CD4-positive, alpha-beta T cell treated with Interferon alpha-2 for 1 hour (primary cell): ENCODE data around the gene ORAI2.
"Not testable (repeated sequence)": the region's sequence is repeated elsewhere in the genome, so short reads cannot be mapped to it uniquely, and the experiment has no call there.

ENCODE experiments used
- DNase-seq, 2 donors: peaks; one replicate each; pipeline ENCODE4 v3.0.0-alpha.2; 2020 to 2022

The ORAI2 gene

GRCh38 chr7:102433219-102434038 lies at the start of gene ORAI2:
TSS of gene ORAI2 (plus strand) at chr7:102433575. CDS start at chr7:102438957, 5,382 bp downstream.
- peak; percentile 86 to 91 for DNase-seq

DNA sequence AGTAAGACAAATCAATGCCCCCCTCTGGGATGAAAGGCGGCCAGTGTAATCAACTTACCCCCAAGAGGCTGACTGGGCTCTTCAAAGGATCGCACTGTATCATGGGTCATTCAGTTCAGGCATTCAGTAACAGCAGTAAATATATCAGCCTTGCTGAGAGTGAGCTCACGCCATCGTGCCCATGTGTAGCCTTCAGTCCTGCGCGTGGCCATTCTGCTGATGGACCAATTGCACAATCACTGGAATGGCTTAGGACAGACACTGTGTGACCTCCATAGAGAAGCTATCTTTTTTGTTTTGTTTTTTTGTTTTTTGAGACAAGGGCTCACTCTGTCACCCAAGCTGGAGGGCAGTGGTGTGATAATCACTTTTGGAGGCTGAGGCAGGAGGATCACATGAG lies 46.3 kb upstream of the ORAI2 start:
- no peak for DNase-seq

- no peak for DNase-seq
Observed at GRCh38 chr7:102389810-102390209, 43.6 kb upstream of the ORAI2 start.

GRCh38 chr7:102390697-102391484 lies 42.5 kb upstream of the ORAI2 start:
- DNase-seq, result peak; percentile 66 to 73

- no peak for DNase-seq
Observed at GRCh38 chr7:102392330-102392729, 41.0 kb upstream of the ORAI2 start.

DNA sequence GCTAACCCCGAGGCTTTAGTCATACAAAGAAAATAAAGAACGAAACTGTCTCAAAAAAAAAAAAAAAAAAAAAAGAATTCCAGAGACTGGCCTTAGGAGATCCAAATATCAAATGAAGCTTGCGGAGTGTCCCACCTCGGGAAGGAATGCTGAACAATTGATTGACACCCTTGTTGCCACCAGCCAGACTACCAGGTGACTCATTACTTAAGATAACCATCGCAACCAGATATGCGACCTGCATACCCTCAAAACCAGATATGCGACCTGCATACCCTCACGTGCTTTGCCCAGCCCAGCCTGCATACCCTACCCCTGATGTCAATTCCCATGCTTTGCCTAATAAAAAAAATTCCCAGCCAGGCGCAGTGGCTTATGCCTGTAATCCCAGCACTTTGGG lies 39.9 kb upstream of the ORAI2 start:
- no peak for DNase-seq

GRCh38 chr7:102395592-102395872 lies 37.8 kb upstream of the ORAI2 start:
- no peak for DNase-seq

DNA sequence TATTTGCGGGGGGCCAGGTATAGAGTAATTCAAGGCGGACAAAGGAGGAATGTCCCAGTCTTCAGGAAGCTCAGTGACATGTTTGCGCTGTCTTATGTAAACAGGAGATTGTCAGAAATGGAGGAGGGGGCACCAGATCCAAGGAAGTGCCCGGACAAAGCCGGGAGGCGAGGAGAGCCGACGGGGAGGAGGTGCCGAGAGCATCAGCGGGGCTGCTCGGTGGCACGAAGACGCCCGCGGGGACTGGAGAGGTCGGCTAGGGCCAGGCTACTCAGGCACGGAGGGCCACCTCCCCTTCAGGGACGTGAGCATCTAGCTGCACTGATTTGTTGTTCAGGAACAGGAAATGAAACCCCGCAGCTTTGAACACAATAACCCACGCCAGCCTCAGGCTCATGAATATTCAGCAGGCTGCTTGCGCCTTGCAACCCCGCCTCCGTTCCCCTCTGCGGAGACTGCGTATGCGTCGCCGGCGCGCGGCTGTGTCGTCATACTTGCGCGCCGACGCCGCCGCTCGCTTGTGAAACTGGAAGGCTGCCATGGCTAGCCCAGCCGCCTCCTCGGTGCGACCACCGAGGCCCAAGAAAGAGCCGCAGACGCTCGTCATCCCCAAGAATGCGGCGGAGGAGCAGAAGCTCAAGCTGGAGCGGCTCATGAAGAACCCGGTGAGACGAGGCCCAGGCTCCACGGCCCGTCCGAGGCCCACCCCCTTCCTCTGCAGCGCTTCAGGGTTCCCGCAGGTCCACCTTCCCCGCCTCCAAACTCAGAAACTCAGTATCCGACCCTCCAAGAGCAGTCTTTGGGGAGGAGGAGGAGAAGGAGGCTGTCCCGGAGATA lies 37.3 kb upstream of the ORAI2 start, which contains the start of gene PRKRIP1:
PRKRIP1 (plus strand) TSS at position 491 of the 837 bp plus-strand sequence; CDS start at position 540, 49 bp downstream.
- peak; percentile 93 for DNase-seq

GRCh38 chr7:102396710-102397019 lies 36.7 kb upstream of the ORAI2 start:
- no peak for DNase-seq

- no peak for DNase-seq
Observed at GRCh38 chr7:102398543-102398942, 34.8 kb upstream of the ORAI2 start.

DNA sequence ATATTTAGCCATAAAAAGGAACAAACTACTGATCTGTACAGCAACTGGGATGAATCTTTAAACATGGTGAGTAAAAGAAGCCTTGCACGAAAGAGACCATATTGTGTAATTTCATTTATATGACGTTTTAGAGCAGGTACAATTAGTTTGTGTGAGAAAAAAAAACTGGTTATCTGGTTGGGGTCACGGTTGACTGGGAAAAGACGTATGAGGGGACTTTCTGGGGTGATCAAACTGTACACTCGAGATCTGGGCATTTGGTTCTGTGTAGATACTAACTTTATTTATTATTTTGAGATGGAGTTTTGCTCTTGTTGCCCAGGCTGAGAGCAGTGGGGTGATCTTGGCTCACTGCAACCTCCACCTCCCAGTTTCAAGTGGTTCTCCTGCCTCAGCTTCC lies 33.0 kb upstream of the ORAI2 start:
- DNase-seq, result no peak

DNA sequence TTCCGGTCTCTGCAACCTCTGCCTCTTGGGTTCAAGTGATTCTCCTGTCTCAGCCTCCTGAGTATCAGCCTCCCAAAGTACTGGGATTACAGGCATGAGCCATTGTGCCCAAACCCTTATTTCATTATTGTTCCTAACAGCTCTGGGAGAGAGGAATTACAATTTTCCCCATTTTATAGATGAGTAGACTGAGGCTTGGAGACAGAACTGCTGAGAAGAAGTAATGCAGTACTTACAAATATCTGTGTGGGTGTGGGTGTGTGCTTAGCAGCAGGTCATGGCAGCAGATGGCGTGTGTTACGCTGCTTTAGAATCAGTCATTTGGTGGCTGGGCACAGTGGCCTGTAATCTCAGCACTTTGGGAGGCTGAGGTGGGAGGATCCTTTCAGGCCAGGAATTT lies 29.8 kb upstream of the ORAI2 start:
- no peak for DNase-seq

GRCh38 chr7:102404005-102404861 lies 29.1 kb upstream of the ORAI2 start:
- DNase-seq, result peak; percentile 64 to 78

- DNase-seq, result not testable (repeated sequence)
Observed at GRCh38 chr7:102404862-102405188, 28.6 kb upstream of the ORAI2 start.

- DNase-seq, result no peak
Observed at GRCh38 chr7:102407910-102408309, 25.5 kb upstream of the ORAI2 start.

DNA sequence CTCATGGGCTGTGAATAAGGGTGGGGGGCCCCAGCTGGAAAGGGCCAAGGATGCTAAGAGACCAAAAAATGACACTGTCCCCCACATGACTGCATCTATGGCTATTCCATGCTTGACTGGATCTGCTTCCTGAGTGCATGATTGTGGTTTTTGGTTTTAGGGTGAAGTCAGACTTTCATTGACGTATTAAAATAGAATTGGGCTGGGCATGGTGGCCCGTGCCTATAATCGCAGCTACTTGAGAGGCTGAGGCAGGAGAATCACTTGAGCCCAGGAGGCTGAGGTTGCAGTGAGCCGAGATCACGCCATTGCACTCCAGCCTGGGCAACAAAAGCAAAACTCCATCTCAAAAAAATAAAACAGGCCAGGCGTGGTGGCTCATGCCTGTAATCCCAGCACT lies 24.8 kb upstream of the ORAI2 start:
- DNase-seq, result peak in 1 of 2 donors; percentile 19

- DNase-seq, result no peak
Observed at GRCh38 chr7:102409340-102409739, 24.0 kb upstream of the ORAI2 start.

DNA sequence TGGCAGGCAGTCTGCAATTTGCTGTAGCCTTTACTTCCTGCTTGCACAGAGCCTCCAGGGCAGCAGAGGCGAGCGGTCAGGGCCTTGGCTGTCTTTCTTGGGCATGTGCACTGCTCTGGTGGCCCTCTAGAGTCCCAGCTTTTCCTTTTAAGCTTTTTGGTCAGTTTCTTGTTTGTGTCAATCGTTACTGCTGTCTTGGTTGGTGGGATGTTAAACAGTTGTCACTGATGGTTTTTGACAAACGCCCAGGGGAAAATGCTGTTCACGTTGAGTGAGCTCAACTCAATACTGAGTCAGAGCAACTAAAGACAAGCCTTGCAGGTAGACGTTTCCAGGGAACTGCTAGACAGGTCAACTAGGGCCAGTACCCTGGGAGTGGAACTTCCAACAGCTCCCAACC lies 23.3 kb upstream of the ORAI2 start:
- DNase-seq, result no peak

DNA sequence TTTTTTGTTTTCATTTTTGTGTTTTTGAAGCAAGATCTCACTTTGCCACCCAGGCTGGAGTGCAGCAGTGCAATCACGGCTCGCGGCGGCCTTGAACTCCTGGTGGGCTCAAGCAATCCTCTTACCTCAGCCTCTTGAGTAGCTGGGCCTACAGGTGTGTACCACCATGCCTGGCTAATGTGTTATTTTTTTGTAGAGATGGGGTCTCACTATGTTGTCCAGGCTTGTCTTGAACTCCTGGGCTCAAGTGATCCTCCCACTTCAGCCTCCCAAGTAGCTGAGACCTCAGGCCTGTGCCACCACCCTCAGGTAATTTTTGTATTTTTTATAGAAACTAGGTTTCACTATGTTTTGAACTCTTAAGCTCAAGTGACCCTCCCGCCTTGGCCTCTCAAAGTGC lies 22.5 kb upstream of the ORAI2 start:
- DNase-seq, result no peak

GRCh38 chr7:102412548-102412947 lies 20.8 kb upstream of the ORAI2 start:
- peak; percentile 45 to 58 for DNase-seq

DNA sequence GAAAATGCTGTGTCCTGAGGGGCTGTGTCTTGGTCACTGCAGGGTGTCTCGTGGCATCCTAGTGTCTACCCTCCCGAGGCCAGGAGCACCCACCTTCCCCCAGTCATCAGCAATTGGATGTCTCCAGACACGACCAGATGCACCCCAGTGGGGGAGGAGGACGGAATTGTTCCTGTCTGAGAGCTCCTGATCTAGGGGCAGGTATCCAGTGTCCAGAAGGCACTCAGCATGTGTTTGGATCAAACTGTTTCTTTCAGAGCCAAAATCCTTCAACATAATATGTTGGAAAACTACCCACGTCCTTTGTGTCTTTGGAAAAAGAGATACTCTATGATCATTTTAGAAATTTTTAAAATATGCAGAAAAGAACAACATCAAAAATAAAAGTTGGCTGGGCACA lies 20.3 kb upstream of the ORAI2 start:
- no peak for DNase-seq

DNA sequence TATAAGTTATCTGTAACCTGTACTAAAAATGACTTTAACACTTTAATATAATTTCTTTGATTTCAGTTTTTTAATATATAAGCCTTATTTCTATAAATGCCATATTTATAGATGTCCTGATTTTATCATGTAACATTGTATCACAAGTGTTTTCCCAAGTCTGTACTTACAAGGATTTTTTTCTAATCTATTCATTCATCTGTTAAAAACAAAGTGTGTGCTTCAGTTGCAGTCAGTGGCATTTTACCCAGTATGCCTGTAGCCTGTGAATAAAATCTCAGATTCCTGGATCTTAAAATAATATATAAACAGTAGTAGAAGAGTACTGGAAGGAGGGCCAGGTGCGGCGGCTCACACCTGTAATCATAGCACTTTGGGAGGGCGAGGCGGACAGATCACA lies 19.8 kb upstream of the ORAI2 start:
- DNase-seq, result no peak
